Endothelial cell of umbilical vein (primary cell): ENCODE data around the gene BEND4. TPM values are rescaled to one million over a fixed set of nuclear protein-coding genes. Genes with fewer than 3 reads are reported as not detected.

ENCODE experiments used
- BruUV-seq: library from RNA; stranded (reverse); fragments of 400-500 nt; replicated peaks from 2 replicates; lab custom pipeline; 2021; lab: Mats Ljungman, UMichigan
- CTCF ChIA-PET: fragments of 300-600, 350-600 bp; sonication (Branson Sonifier 250); formaldehyde crosslinking; loops from one replicate; lab custom pipeline; 2021; ENCODE audit warnings: antibody characterized with exemption, inconsistent platforms; lab: Charles Lee
- POLR2A ChIA-PET: fragments of 300-600, 350-600 bp; sonication (Branson Sonifier 250); formaldehyde crosslinking; loops from one replicate; lab custom pipeline; 2021; ENCODE audit warnings: antibody characterized with exemption, inconsistent platforms; lab: Charles Lee
- DNase-seq: peaks from one replicate; pipeline ENCODE4 v3.0.0-alpha.2; 2011; ENCODE audit warnings: low read depth, low spot score
- FAIRE-seq: peaks from 2 replicates; lab custom pipeline; 2011; peaks lifted over from hg19 to GRCh38; lab: Jason Lieb, UNC
- H2AFZ ChIP-seq: 2 replicates; pipeline ENCODE4 v1.6.0; 2012; ENCODE audit warnings: low read depth, low read length, control low read depth, inconsistent platforms
- H3K27ac ChIP-seq: 2 replicates; pipeline ENCODE4 v1.5.1; 2011; ENCODE audit warnings: low read depth, mild to moderate bottlenecking, control low read depth, low read length, moderate library complexity; ENCODE audit not compliant: insufficient read depth
- H3K27me3 ChIP-seq, 2 experiments: 2 replicates each; pipeline versions ENCODE4 v1.6.0 to v1.6.1; 2011; ENCODE audit warnings: low read length in 2 of 2, mixed read lengths in 1 of 2; ENCODE audit not compliant: control insufficient read depth in 2 of 2, insufficient read depth in 2 of 2
- H3K36me3 ChIP-seq, 2 experiments: 2 replicates in 1 of 2; 3 replicates in 1 of 2; pipeline ENCODE4 v1.5.1; 2011; ENCODE audit warnings: low read length in 2 of 2, mild to moderate bottlenecking in 1 of 2, moderate library complexity in 1 of 2; ENCODE audit not compliant: control insufficient read depth in 2 of 2, insufficient read depth in 2 of 2; ENCODE audit errors: extremely low read depth in 1 of 2
- H3K4me1 ChIP-seq: 3 replicates; pipeline ENCODE4 v1.5.1; 2011; ENCODE audit warnings: mild to moderate bottlenecking, low read length; ENCODE audit not compliant: control insufficient read depth, insufficient read depth; ENCODE audit errors: extremely low read depth
- H3K4me2 ChIP-seq: 2 replicates; pipeline ENCODE4 v1.6.1; 2011; ENCODE audit warnings: low read length, control low read depth, mixed read lengths; ENCODE audit not compliant: insufficient read depth
- H3K4me3 ChIP-seq, 3 experiments: fragments of 200-600 bp in 1 of 3; sonication (generic), shearing (Covaris generic) in 1 of 3; replicated peaks in 1 of 3; 2 replicates each; pipeline ENCODE4 v1.5.1; 2011 to 2016; ENCODE audit warnings: control low read depth in 3 of 3, low read length in 3 of 3, mild to moderate bottlenecking in 2 of 3, inconsistent platforms in 1 of 3, low read depth in 1 of 3, moderate library complexity in 1 of 3; ENCODE audit not compliant: insufficient read depth in 1 of 3
- H3K79me2 ChIP-seq: 2 replicates; pipeline ENCODE4 v1.6.0; 2012; ENCODE audit warnings: low read length, inconsistent platforms; ENCODE audit not compliant: control insufficient read depth, insufficient read depth
- H3K9ac ChIP-seq: replicated peaks from 2 replicates; pipeline ENCODE3; 2011; ENCODE audit warnings: low read length, control low read depth; ENCODE audit not compliant: insufficient read depth; ENCODE audit errors: extremely low read depth
- H3K9me1 ChIP-seq: replicated peaks from 3 replicates; pipeline ENCODE4 v1.6.0; 2011; ENCODE audit warnings: mild to moderate bottlenecking, low read length; ENCODE audit not compliant: control insufficient read depth, insufficient read depth; ENCODE audit errors: extremely low read depth
- H3K9me3 ChIP-seq: replicated peaks from 2 replicates; pipeline ENCODE4 v1.5.1; 2012; ENCODE audit warnings: low read length, inconsistent platforms; ENCODE audit not compliant: control insufficient read depth, insufficient read depth
- H4K20me1 ChIP-seq: replicated peaks from 2 replicates; pipeline ENCODE3; 2011; ENCODE audit warnings: mild to moderate bottlenecking, low read length; ENCODE audit not compliant: control insufficient read depth, insufficient read depth; ENCODE audit errors: extremely low read depth
- EZH2 ChIP-seq: IDR thresholded peaks from 2 replicates; pipeline ENCODE4 v1.6.1; 2012; ENCODE audit warnings: borderline replicate concordance, low read depth, mild to moderate bottlenecking, moderate library complexity, low read length, inconsistent platforms; ENCODE audit not compliant: severe bottlenecking
- GATA2 ChIP-seq: IDR thresholded peaks from 2 replicates; pipeline ENCODE4 v1.7.0; 2011; ENCODE audit warnings: low read depth, mild to moderate bottlenecking, moderate library complexity, mixed read lengths, low read length; ENCODE audit not compliant: insufficient read length, insufficient read depth
- JUN ChIP-seq: IDR thresholded peaks from 2 replicates; pipeline ENCODE4 v1.6.1; 2011; ENCODE audit warnings: borderline replicate concordance, low read depth; ENCODE audit not compliant: insufficient read length, insufficient read depth
- dilution Hi-C: fragments of 300-500 bp; cut with MboI; formaldehyde crosslinking; loops from one replicate; pipeline ENCODE4 v1.15.0; 2019; ENCODE audit warnings: low sequenced_read_pairs; ENCODE audit not compliant: extremely low pct_ligation_motif_present
- intact Hi-C: fragments of 100-400 bp; cut with micrococcal nuclease; formaldehyde crosslinking; loops from one replicate; pipeline ENCODE4 v1.10.0; 2022
- polyA plus RNA-seq, 4 experiments: library from polyadenylated mRNA; depleted of rRNA in 3 of 4; stranded (reverse) in 3 of 4; unstranded in 1 of 4; fragments of >200 nt; gene quantifications; 2 replicates each; pipeline versions ENCODE4 v1.2.1 to v1.2.3, GENCODE V29; 2011 to 2012; ENCODE audit warnings: missing spikeins in 1 of 4
- total RNA-seq: library from RNA; stranded (reverse); gene quantifications from 2 replicates; pipeline ENCODE4 v1.2.3, GENCODE V29; 2021
- TF ChIP-seq, protein P1 (sequence below): IDR thresholded peaks from 2 replicates; pipeline ENCODE4 v1.6.1; 2011; ENCODE audit not compliant: insufficient read depth, insufficient read length

Gene BEND4
- total and polyA plus RNA-seq, 2 donors (not counting 3 experiments of a cell fraction or from before 2014, with no cell fraction given) = 0.01 to 0.27 TPM

DNA sequence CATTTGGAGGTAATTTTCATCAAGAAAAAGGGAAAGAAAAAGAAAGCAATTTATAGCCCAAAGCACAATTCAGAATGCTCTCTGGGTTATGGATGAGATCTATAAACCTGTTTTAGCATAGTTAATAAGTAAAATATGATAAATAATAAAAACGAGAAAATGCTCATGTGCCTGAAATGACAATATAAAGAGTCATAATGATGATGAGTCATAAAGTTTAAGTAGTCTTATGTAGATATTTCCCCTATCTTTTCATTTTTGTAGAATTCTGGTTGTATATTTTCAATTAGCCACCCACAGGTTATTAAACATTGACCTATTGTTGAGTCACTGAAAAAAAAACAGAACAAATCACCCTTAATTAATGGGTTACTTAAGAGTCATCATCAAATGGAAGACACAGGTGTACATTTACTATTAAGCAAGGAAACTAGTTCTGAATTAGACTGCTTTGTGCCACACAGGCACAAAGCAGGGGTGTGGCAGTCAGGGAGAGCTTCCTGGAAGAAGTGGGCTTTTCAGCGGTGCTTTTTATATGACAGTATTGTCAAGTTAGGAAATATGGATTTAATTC, 29.3 kb downstream of the BEND4 start:
- dilution Hi-C loops (no loop called here), intact Hi-C loops (no loop called here)
- Histone ChIP-seq H3K9me1 (no peaks in the 10 kb centered on the region), H3K9ac (no peak overlapping the region), H3K36me3 (no peaks in the 10 kb centered on the region), H4K20me1 (no peaks in the 10 kb centered on the region), H3K9me3 (no peaks in the 10 kb centered on the region), H3K4me1 (no peaks in the 10 kb centered on the region), H2AFZ (no peak overlapping the region), H3K27me3 (no peaks in the 10 kb centered on the region), H3K27ac (no peak overlapping the region), H3K4me2 (no peak overlapping the region), H3K4me3 (no peak overlapping the region), H3K79me2 (no peaks in the 10 kb centered on the region)
- ChIA-PET POLR2A (no interaction called here), CTCF (interaction anchor here (0.6 kb wide), 1 partner anchor 416 kb away, joined by 3 read pairs; no protein-coding TSS in a partner anchor)
- DNase-seq = no peak
- no peak for FAIRE-seq
- BruUV-seq = no TSS peak
- peak; percentile 6 for TF ChIP-seq JUN
- TF ChIP-seq, protein P1, sequence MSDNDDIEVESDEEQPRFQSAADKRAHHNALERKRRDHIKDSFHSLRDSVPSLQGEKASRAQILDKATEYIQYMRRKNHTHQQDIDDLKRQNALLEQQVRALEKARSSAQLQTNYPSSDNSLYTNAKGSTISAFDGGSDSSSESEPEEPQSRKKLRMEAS = no peak

GRCh38 chr4:42122237-42122636, 30.2 kb downstream of the BEND4 start:
- Histone ChIP-seq H4K20me1 (no peaks in the 10 kb centered on the region), H3K9ac (no peak overlapping the region), H3K27me3 (no peaks in the 10 kb centered on the region), H3K4me3 (no peak overlapping the region), H3K9me1 (no peaks in the 10 kb centered on the region), H3K4me1 (no peaks in the 10 kb centered on the region), H3K79me2 (no peaks in the 10 kb centered on the region), H2AFZ (no peak overlapping the region), H3K36me3 (no peaks in the 10 kb centered on the region), H3K4me2 (no peak overlapping the region), H3K27ac (no peak overlapping the region), H3K9me3 (no peaks in the 10 kb centered on the region)
- BruUV-seq = no TSS peak
- dilution Hi-C loops = no loop called here
- TF ChIP-seq EZH2 (no peak), GATA2 (no peak)
- ChIA-PET CTCF (interaction anchor here (0.6 to 1.4 kb wide), 2 partner anchors 10 to 417 kb away, joined by 3 read pairs; no protein-coding TSS in a partner anchor), POLR2A (no interaction called here)
- FAIRE-seq (no peak), DNase-seq (no peak)
- intact Hi-C loops = no loop called here
